ENCODE data around the gene POU2F2. TPM values are rescaled to one million over a fixed set of nuclear protein-coding genes. Genes with fewer than 3 reads are reported as not detected.

POU2F2 gene
- total and polyA plus RNA-seq, 2 donors (not counting 3 experiments of a cell fraction or from before 2014, with no cell fraction given) = 4.0 to 4.1 TPM

DNA sequence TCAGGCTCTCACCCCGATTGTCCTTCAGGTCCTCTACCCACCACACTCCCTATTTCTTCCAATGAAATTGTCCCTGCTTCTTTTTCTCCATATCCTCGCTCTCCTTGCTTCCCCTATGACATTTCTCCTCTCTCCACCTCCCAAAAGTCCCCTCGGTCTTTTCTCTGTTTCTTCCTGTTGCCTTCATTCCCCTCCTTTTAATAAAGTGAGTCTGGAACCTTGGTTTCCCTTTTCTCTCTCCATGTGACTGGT is 57.0 kb downstream of the POU2F2 start:
- Histone ChIP-seq H3K27me3 (ENCODE audit: control insufficient read depth in 2 of 2, insufficient read depth in 2 of 2, low read length in 2 of 2) (peaks cover 7% of the 10 kb centered on the region in 2 experiments), H4K20me1 (replicated peaks; ENCODE audit: control insufficient read depth, extremely low read depth, insufficient read depth, low read length) (no peaks in the 10 kb centered on the region), H3K4me2 (ENCODE audit: insufficient read depth, low read length) (peak overlapping the region; percentile 82), H3K9me1 (replicated peaks; ENCODE audit: control insufficient read depth, extremely low read depth, insufficient read depth, low read length) (no peaks in the 10 kb centered on the region), H2AFZ (ENCODE audit: low read depth, low read length) (peak overlapping the region; percentile 60), H3K36me3 (ENCODE audit: control insufficient read depth in 2 of 2, extremely low read depth in 1 of 2, insufficient read depth in 2 of 2, low read length in 2 of 2) (peaks cover 3 to 19% of the 10 kb centered on the region in 2 experiments), H3K4me1 (ENCODE audit: control insufficient read depth, extremely low read depth, insufficient read depth, low read length) (peaks cover 16% of the 10 kb centered on the region), H3K79me2 (ENCODE audit: control insufficient read depth, insufficient read depth, low read length) (peaks cover 37% of the 10 kb centered on the region), H3K4me3 (replicated peaks in 1 of 3; ENCODE audit: insufficient read depth in 1 of 3, low read depth in 1 of 3, low read length in 3 of 3) (peak overlapping the region; percentile 47 to 79 (median 49)), H3K9me3 (replicated peaks; ENCODE audit: control insufficient read depth, insufficient read depth, low read length) (no peaks in the 10 kb centered on the region), H3K27ac (ENCODE audit: insufficient read depth, low read depth, low read length) (peak overlapping the region; percentile 85), H3K9ac (replicated peaks; ENCODE audit: extremely low read depth, insufficient read depth, low read length) (peak overlapping the region; percentile 95)
- intact Hi-C loops (cut with micrococcal nuclease) = loop anchor here (1.0 kb wide), 1 partner anchor 116 kb away; the partner anchor contains the start of gene RABAC1
- dilution Hi-C loops (cut with MboI; ENCODE audit: extremely low pct_ligation_motif_present, low sequenced_read_pairs) = no loop called here
- no peak for TF ChIP-seq EZH2 (IDR thresholded peaks at IDR 0.05; ENCODE audit: borderline replicate concordance, low read depth, low read length, severe bottlenecking)
- peak; percentile 77 for TF ChIP-seq POLR2A (IDR thresholded peaks at IDR 0.05; ENCODE audit: low read depth, low read length)
- FAIRE-seq (no peak), DNase-seq (ENCODE audit: low read depth, low spot score) (no peak)
- TSS peak; percentile 38 for BruUV-seq (replicated peaks)
- ChIA-PET POLR2A (no interaction called here), CTCF (no interaction called here)

DNA sequence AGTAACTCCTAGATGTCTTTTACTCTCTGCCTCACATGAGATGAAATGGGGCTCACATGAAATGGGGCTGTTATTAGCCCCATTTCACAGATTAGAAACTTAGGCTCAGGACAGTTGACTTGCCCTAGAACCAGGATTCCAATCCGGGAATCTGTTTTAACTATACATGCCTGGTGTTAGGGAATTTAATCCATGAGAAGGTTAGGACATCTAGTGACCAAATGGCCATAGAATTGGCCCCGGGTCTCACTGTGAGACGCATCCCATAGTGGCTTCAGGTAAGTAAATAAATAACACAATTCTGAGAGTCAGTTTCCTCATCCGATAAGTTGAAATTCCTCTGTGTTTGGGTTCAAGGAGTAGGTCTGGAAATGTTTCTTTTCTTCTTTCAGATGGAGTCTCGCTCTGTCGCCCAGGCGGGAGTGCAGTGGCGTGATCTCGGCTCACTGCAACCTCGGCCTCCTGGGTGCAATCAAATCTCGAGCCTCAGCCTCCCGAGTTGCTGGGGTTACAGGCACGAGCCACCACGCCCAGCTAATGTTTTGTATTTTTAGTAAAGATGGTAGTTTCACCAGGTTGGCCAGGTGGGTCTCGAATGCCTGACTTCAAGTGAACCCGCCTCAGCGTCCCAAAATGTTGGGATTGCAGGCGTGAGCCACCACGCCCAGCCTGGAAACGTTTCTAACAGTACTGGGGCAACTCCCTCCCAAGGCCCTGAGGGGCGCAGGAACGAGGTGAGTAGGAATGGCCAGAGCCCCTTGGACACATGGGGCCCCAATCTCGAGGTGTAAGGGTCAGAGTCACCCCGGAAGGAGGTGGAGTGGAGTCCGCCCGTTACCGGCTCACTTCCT is 57.5 kb downstream of the POU2F2 start:
- CTCF ChIA-PET = no interaction called here
- H3K79me2 ChIP-seq (ENCODE audit: control insufficient read depth, insufficient read depth, low read length) = peaks cover 31% of the 10 kb centered on the region
- peak overlapping the region; percentile 60 for H2AFZ ChIP-seq (ENCODE audit: low read depth, low read length)
- no peak for TF ChIP-seq POLR2AphosphoS5 (IDR thresholded peaks at IDR 0.05; ENCODE audit: insufficient read depth, low read depth, low read length)
- TF ChIP-seq GATA2 (IDR thresholded peaks at IDR 0.05; ENCODE audit: insufficient read depth, insufficient read length, low read depth, low read length) = no peak
- TF ChIP-seq EZH2 (IDR thresholded peaks at IDR 0.05; ENCODE audit: borderline replicate concordance, low read depth, low read length, severe bottlenecking) = no peak
- TF ChIP-seq FOS (IDR thresholded peaks at IDR 0.05; ENCODE audit: borderline replicate concordance, insufficient read depth, low read length) = no peak
- no peak for TF ChIP-seq MYC (IDR thresholded peaks at IDR 0.05; ENCODE audit: low read depth, low read length)
- TF ChIP-seq, protein P1, sequence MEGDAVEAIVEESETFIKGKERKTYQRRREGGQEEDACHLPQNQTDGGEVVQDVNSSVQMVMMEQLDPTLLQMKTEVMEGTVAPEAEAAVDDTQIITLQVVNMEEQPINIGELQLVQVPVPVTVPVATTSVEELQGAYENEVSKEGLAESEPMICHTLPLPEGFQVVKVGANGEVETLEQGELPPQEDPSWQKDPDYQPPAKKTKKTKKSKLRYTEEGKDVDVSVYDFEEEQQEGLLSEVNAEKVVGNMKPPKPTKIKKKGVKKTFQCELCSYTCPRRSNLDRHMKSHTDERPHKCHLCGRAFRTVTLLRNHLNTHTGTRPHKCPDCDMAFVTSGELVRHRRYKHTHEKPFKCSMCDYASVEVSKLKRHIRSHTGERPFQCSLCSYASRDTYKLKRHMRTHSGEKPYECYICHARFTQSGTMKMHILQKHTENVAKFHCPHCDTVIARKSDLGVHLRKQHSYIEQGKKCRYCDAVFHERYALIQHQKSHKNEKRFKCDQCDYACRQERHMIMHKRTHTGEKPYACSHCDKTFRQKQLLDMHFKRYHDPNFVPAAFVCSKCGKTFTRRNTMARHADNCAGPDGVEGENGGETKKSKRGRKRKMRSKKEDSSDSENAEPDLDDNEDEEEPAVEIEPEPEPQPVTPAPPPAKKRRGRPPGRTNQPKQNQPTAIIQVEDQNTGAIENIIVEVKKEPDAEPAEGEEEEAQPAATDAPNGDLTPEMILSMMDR (IDR thresholded peaks at IDR 0.05; ENCODE audit: extremely low read depth in 1 of 2, insufficient read depth in 1 of 2, low read depth in 1 of 2, low read length in 2 of 2) = no peak
- no peak for TF ChIP-seq POLR2A (IDR thresholded peaks at IDR 0.05; ENCODE audit: low read depth, low read length)
- no peak for TF ChIP-seq JUN (IDR thresholded peaks at IDR 0.05; ENCODE audit: borderline replicate concordance, insufficient read depth, insufficient read length, low read depth)
- TF ChIP-seq, protein P2, sequence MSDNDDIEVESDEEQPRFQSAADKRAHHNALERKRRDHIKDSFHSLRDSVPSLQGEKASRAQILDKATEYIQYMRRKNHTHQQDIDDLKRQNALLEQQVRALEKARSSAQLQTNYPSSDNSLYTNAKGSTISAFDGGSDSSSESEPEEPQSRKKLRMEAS (IDR thresholded peaks at IDR 0.05; ENCODE audit: insufficient read depth, insufficient read length) = no peak
- intact Hi-C loops (cut with micrococcal nuclease) = loop anchor here (1.0 kb wide), 1 partner anchor 115 kb away; the partner anchor contains the start of gene RABAC1
- H3K9ac ChIP-seq (replicated peaks; ENCODE audit: extremely low read depth, insufficient read depth, low read length) = peak overlapping the region; percentile 95
- H3K4me2 ChIP-seq (ENCODE audit: insufficient read depth, low read length) = peak overlapping the region; percentile 82
- H3K9me1 ChIP-seq (replicated peaks; ENCODE audit: control insufficient read depth, extremely low read depth, insufficient read depth, low read length) = no peaks in the 10 kb centered on the region
- peak overlapping the region; percentile 85 for H3K27ac ChIP-seq (ENCODE audit: insufficient read depth, low read depth, low read length)
- peaks cover 10% of the 10 kb centered on the region in 2 experiments for H3K27me3 ChIP-seq (ENCODE audit: control insufficient read depth in 2 of 2, insufficient read depth in 2 of 2, low read length in 2 of 2)
- POLR2A ChIA-PET = no interaction called here
- peaks cover 16% of the 10 kb centered on the region for H3K4me1 ChIP-seq (ENCODE audit: control insufficient read depth, extremely low read depth, insufficient read depth, low read length)
- FAIRE-seq (no peak), DNase-seq (ENCODE audit: low read depth, low spot score) (no peak)
- no peaks in the 10 kb centered on the region for H3K9me3 ChIP-seq (replicated peaks; ENCODE audit: control insufficient read depth, insufficient read depth, low read length)
- H4K20me1 ChIP-seq (replicated peaks; ENCODE audit: control insufficient read depth, extremely low read depth, insufficient read depth, low read length) = no peaks in the 10 kb centered on the region
- H3K36me3 ChIP-seq (ENCODE audit: control insufficient read depth in 2 of 2, extremely low read depth in 1 of 2, insufficient read depth in 2 of 2, low read length in 2 of 2) = peaks cover 0 to 14% of the 10 kb centered on the region in 2 experiments
- H3K4me3 ChIP-seq (replicated peaks in 1 of 3; ENCODE audit: insufficient read depth in 1 of 3, low read depth in 1 of 3, low read length in 3 of 3) = peak overlapping the region in 2 of 3 experiments; percentile 49 to 79
- TSS peak; percentile 66 for BruUV-seq (replicated peaks)
- dilution Hi-C loops (cut with MboI; ENCODE audit: extremely low pct_ligation_motif_present, low sequenced_read_pairs) = no loop called here
